ENCODE measurements around the gene MRPL58.

Gene MRPL58

DNA sequence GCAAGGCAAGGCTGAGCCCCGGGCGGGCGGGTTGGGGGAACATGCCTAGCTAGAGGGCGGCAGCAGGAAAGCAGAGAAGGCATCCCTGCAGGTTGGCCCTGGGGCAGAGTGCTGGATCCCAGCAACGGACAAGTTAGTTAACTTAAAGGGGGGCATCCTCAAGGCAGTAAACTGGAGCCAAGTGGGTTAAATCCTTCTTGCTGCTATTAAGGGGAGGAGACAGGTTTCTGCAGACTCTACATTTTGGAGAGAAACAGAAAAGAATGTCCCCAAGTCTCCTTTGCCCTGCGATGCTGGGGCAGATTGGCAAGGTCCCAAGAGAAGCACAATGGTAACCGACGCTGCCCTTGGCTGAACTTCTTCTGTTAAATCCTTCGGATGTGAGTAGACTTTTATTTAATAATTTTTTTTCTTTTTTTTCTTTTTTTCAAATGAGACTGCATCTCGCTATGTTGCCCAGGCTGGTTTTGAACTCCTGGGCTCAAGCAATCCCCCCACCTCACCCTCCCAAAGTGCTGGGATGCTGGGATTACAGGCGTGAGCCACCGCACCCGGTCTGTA is 20.3 kb downstream of the MRPL58 start:
- CTCF ChIA-PET, result interaction anchor here (1.2 to 2.2 kb wide), 4 partner anchors 9 to 73 kb away, joined by 3 to 11 read pairs (median 8); partner anchors contain the start of gene MRPL58
- Histone ChIP-seq H3K4me3 (ENCODE audit: low read depth, low read length) (peak overlapping the region; percentile 60), H3K27ac (ENCODE audit: extremely low read depth, low read depth, low read length) (no peak overlapping the region), H3K4me1 (ENCODE audit: control insufficient read depth, insufficient read depth, low read length) (peaks cover 19% of the 10 kb centered on the region), H3K36me3 (ENCODE audit: control insufficient read depth in 2 of 2, insufficient read depth in 1 of 2, low read length in 2 of 2) (no peaks in the 10 kb centered on the region; a peak in 1 of 3 replicates), H3K9me3 (ENCODE audit: control insufficient read depth, insufficient read depth, low read depth, low read length) (no peaks in the 10 kb centered on the region)
- POLR2A ChIA-PET, result interaction anchor here (1.7 kb wide), 1 partner anchor 20 kb away, joined by 10 read pairs; the partner anchor contains the start of gene MRPL58
- TF ChIP-seq, protein P1, sequence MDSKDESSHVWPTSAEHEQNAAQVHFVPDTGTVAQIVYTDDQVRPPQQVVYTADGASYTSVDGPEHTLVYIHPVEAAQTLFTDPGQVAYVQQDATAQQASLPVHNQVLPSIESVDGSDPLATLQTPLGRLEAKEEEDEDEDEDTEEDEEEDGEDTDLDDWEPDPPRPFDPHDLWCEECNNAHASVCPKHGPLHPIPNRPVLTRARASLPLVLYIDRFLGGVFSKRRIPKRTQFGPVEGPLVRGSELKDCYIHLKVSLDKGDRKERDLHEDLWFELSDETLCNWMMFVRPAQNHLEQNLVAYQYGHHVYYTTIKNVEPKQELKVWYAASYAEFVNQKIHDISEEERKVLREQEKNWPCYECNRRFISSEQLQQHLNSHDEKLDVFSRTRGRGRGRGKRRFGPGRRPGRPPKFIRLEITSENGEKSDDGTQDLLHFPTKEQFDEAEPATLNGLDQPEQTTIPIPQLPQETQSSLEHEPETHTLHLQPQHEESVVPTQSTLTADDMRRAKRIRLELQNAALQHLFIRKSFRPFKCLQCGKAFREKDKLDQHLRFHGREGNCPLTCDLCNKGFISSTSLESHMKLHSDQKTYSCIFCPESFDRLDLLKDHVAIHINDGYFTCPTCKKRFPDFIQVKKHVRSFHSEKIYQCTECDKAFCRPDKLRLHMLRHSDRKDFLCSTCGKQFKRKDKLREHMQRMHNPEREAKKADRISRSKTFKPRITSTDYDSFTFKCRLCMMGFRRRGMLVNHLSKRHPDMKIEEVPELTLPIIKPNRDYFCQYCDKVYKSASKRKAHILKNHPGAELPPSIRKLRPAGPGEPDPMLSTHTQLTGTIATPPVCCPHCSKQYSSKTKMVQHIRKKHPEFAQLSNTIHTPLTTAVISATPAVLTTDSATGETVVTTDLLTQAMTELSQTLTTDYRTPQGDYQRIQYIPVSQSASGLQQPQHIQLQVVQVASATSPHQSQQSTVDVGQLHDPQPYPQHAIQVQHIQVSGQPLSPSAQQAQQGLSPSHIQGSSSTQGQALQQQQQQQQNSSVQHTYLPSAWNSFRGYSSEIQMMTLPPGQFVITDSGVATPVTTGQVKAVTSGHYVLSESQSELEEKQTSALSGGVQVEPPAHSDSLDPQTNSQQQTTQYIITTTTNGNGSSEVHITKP (tag by site-specific recombination; IDR thresholded peaks at IDR 0.05), result peak; percentile 37
- TF ChIP-seq, protein P2, sequence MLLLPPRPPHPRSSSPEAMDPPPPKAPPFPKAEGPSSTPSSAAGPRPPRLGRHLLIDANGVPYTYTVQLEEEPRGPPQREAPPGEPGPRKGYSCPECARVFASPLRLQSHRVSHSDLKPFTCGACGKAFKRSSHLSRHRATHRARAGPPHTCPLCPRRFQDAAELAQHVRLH (tag by site-specific recombination; IDR thresholded peaks at IDR 0.05), result peak; percentile 50; the same call in 1 of the 2 replicates
- TF ChIP-seq, protein P3, sequence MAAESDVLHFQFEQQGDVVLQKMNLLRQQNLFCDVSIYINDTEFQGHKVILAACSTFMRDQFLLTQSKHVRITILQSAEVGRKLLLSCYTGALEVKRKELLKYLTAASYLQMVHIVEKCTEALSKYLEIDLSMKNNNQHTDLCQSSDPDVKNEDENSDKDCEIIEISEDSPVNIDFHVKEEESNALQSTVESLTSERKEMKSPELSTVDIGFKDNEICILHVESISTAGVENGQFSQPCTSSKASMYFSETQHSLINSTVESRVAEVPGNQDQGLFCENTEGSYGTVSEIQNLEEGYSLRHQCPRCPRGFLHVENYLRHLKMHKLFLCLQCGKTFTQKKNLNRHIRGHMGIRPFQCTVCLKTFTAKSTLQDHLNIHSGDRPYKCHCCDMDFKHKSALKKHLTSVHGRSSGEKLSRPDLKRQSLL (tag by site-specific recombination; IDR thresholded peaks at IDR 0.05), result 0 out of 2 replicates have a peak, but pooled peaks have one; percentile 3
- TF ChIP-seq MYNN (tag by site-specific recombination; IDR thresholded peaks at IDR 0.05; ENCODE audit: borderline replicate concordance) (peak; percentile 56; the same call in 1 of the 2 replicates), BCL11B (tag by site-specific recombination; IDR thresholded peaks at IDR 0.05; ENCODE audit: low read depth) (0 out of 2 replicates have a peak, but pooled peaks have one; percentile 44), ZNF121 (tag by site-specific recombination; IDR thresholded peaks at IDR 0.05) (peak; percentile 96), ZNF335 (tag by site-specific recombination; conservative IDR thresholded peaks at IDR 0.05) (peak; percentile 10; the same call in 1 of the 2 replicates), ZNF433 (tag by site-specific recombination; IDR thresholded peaks at IDR 0.05; ENCODE audit: low read depth) (no peak), ZNF366 (tag by site-specific recombination; conservative IDR thresholded peaks at IDR 0.05) (no peak), ZBTB20 (tag by site-specific recombination; IDR thresholded peaks at IDR 0.05) (peak; percentile 77), KLF16 (tag by site-specific recombination; IDR thresholded peaks at IDR 0.05) (peak; percentile 24; the same call in 1 of the 2 replicates), ZNF48 (tag by site-specific recombination; IDR thresholded peaks at IDR 0.05) (no peak), MZF1 (tag by site-specific recombination; IDR thresholded peaks at IDR 0.05; ENCODE audit: borderline replicate concordance) (no peak), ZBTB8A (tag by site-specific recombination; IDR thresholded peaks at IDR 0.05) (peak; percentile 16; the same call in 1 of the 2 replicates), ZNF391 (tag by site-specific recombination; IDR thresholded peaks at IDR 0.05; ENCODE audit: borderline replicate concordance, low read depth) (peak; percentile 60; the same call in 1 of the 2 replicates), ZNF658 (tag by site-specific recombination; IDR thresholded peaks at IDR 0.05) (no peak), ZNF664 (tag by site-specific recombination; IDR thresholded peaks at IDR 0.05) (peak; percentile 15; the same call in 1 of the 2 replicates)
- TF ChIP-seq, protein P4, sequence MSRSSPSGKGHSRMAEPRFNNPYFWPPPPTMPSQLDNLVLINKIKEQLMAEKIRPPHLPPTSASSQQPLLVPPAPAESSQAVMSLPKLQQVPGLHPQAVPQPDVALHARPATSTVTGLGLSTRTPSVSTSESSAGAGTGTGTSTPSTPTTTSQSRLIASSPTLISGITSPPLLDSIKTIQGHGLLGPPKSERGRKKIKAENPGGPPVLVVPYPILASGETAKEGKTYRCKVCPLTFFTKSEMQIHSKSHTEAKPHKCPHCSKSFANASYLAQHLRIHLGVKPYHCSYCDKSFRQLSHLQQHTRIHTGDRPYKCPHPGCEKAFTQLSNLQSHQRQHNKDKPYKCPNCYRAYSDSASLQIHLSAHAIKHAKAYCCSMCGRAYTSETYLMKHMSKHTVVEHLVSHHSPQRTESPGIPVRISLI (tag by site-specific recombination; IDR thresholded peaks at IDR 0.05), result 0 out of 2 replicates have a peak, but pooled peaks have one; percentile 51
- TF ChIP-seq, protein P5, sequence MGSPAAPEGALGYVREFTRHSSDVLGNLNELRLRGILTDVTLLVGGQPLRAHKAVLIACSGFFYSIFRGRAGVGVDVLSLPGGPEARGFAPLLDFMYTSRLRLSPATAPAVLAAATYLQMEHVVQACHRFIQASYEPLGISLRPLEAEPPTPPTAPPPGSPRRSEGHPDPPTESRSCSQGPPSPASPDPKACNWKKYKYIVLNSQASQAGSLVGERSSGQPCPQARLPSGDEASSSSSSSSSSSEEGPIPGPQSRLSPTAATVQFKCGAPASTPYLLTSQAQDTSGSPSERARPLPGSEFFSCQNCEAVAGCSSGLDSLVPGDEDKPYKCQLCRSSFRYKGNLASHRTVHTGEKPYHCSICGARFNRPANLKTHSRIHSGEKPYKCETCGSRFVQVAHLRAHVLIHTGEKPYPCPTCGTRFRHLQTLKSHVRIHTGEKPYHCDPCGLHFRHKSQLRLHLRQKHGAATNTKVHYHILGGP (tag by site-specific recombination; IDR thresholded peaks at IDR 0.05), result no peak
- TF ChIP-seq, protein P6, sequence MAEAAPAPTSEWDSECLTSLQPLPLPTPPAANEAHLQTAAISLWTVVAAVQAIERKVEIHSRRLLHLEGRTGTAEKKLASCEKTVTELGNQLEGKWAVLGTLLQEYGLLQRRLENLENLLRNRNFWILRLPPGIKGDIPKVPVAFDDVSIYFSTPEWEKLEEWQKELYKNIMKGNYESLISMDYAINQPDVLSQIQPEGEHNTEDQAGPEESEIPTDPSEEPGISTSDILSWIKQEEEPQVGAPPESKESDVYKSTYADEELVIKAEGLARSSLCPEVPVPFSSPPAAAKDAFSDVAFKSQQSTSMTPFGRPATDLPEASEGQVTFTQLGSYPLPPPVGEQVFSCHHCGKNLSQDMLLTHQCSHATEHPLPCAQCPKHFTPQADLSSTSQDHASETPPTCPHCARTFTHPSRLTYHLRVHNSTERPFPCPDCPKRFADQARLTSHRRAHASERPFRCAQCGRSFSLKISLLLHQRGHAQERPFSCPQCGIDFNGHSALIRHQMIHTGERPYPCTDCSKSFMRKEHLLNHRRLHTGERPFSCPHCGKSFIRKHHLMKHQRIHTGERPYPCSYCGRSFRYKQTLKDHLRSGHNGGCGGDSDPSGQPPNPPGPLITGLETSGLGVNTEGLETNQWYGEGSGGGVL (tag by site-specific recombination; IDR thresholded peaks at IDR 0.05), result peak; percentile 45; the same call in 1 of the 2 replicates
- TF ChIP-seq, protein P7, sequence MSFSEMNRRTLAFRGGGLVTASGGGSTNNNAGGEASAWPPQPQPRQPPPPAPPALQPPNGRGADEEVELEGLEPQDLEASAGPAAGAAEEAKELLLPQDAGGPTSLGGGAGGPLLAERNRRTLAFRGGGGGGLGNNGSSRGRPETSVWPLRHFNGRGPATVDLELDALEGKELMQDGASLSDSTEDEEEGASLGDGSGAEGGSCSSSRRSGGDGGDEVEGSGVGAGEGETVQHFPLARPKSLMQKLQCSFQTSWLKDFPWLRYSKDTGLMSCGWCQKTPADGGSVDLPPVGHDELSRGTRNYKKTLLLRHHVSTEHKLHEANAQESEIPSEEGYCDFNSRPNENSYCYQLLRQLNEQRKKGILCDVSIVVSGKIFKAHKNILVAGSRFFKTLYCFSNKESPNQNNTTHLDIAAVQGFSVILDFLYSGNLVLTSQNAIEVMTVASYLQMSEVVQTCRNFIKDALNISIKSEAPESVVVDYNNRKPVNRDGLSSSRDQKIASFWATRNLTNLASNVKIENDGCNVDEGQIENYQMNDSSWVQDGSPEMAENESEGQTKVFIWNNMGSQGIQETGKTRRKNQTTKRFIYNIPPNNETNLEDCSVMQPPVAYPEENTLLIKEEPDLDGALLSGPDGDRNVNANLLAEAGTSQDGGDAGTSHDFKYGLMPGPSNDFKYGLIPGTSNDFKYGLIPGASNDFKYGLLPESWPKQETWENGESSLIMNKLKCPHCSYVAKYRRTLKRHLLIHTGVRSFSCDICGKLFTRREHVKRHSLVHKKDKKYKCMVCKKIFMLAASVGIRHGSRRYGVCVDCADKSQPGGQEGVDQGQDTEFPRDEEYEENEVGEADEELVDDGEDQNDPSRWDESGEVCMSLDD (tag by site-specific recombination; IDR thresholded peaks at IDR 0.05), result 0 out of 2 replicates have a peak, but pooled peaks have one; percentile 10
- TF ChIP-seq, protein P8, sequence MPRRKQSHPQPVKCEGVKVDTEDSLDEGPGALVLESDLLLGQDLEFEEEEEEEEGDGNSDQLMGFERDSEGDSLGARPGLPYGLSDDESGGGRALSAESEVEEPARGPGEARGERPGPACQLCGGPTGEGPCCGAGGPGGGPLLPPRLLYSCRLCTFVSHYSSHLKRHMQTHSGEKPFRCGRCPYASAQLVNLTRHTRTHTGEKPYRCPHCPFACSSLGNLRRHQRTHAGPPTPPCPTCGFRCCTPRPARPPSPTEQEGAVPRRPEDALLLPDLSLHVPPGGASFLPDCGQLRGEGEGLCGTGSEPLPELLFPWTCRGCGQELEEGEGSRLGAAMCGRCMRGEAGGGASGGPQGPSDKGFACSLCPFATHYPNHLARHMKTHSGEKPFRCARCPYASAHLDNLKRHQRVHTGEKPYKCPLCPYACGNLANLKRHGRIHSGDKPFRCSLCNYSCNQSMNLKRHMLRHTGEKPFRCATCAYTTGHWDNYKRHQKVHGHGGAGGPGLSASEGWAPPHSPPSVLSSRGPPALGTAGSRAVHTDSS (tag by site-specific recombination; IDR thresholded peaks at IDR 0.05), result no peak
